HCT116 (cell line): ENCODE data around the gene PON3. TPM values are rescaled to one million over a fixed set of nuclear protein-coding genes. Genes with fewer than 3 reads are reported as not detected.

Experiments used
- ATAC-seq: fragments of 200-7000 bp; cut with Tn5 transposase; 2 replicates; pipeline ENCODE4 v1.9.1; 2020; ENCODE audit warnings: mild to moderate bottlenecking, moderate library complexity
- BruUV-seq: library from RNA; stranded (reverse); fragments of 400-500 nt; replicated peaks from 2 replicates; lab custom pipeline; 2021; lab: Mats Ljungman, UMichigan
- CTCF ChIA-PET: fragments of 300-600 bp; sonication (Branson Sonifier 250); formaldehyde crosslinking; loops from one replicate; lab custom pipeline; 2021; ENCODE audit warnings: antibody characterized with exemption; lab: Charles Lee
- POLR2A ChIA-PET: fragments of 300-600, 350-600 bp; sonication (Branson Sonifier 250); formaldehyde crosslinking; loops from one replicate; lab custom pipeline; 2021; ENCODE audit warnings: antibody characterized with exemption; lab: Charles Lee
- RAD21 ChIA-PET, 2 experiments: fragments of 300-600 bp; sonication (Branson Sonifier 250); formaldehyde crosslinking; loops; one replicate each; lab custom pipeline; 2023; ENCODE audit warnings: low total read pairs in 2 of 2; ENCODE audit not compliant: uncharacterized antibody in 2 of 2, unreplicated experiment in 2 of 2, low non-redundant PET in 1 of 2; lab: Charles Lee
- DNase-seq: peaks from one replicate; pipeline ENCODE4 v3.0.0-alpha.2; 2010; ENCODE audit warnings: low read depth, low spot score
- H2AFZ ChIP-seq: fragments of 200-600 bp; shearing (Covaris generic), sonication (generic); 2 replicates; pipeline ENCODE4 v1.6.1; 2017; ENCODE audit warnings: low read depth, mixed run types, mixed read lengths, antibody characterized with exemption, low read length; ENCODE audit not compliant: poor library complexity, severe bottlenecking
- H3K27ac ChIP-seq: 2 replicates; pipeline ENCODE4 v1.5.1; 2012; ENCODE audit warnings: low read depth, low read length
- H3K27me3 ChIP-seq: fragments of 200-600 bp; sonication (generic); 2 replicates; pipeline ENCODE4 v1.6.1; 2016; ENCODE audit warnings: mixed run types, low read length, mixed read lengths; ENCODE audit not compliant: insufficient read depth
- H3K36me3 ChIP-seq, 2 experiments: fragments of 200-500 bp in 1 of 2; fragments of 200-600 bp in 1 of 2; sonication (Bioruptor generic) in 1 of 2; sonication (generic) in 1 of 2; 2 replicates each; pipeline versions ENCODE4 v1.5.1 to v1.6.1; 2014 to 2016; ENCODE audit warnings: low read length in 2 of 2, inconsistent platforms in 1 of 2, mixed read lengths in 1 of 2, mixed run types in 1 of 2; ENCODE audit not compliant: insufficient read depth in 2 of 2, control insufficient read depth in 1 of 2
- H3K4me1 ChIP-seq, 2 experiments: fragments of 200-600 bp in 1 of 2; sonication (generic) in 1 of 2; 2 replicates each; pipeline versions ENCODE4 v1.5.1 to v1.6.1; 2012 to 2017; ENCODE audit warnings: low read length in 2 of 2, inconsistent platforms in 1 of 2, mild to moderate bottlenecking in 1 of 2, mixed read lengths in 1 of 2, mixed run types in 1 of 2, moderate library complexity in 1 of 2; ENCODE audit not compliant: insufficient read depth in 2 of 2, control insufficient read depth in 1 of 2
- H3K4me2 ChIP-seq: fragments of 200-600 bp; sonication (generic); 2 replicates; pipeline ENCODE4 v1.6.1; 2017; ENCODE audit warnings: mixed run types, low read length, mixed read lengths
- H3K4me3 ChIP-seq, 2 experiments: fragments of 200-600 bp in 1 of 2; sonication (generic) in 1 of 2; replicated peaks in 1 of 2; 2 replicates each; pipeline ENCODE4 v1.5.1; 2011 to 2016; ENCODE audit warnings: low read length in 2 of 2, control low read depth in 1 of 2, low read depth in 1 of 2, mild to moderate bottlenecking in 1 of 2, mixed read lengths in 1 of 2, mixed run types in 1 of 2
- H3K79me2 ChIP-seq: fragments of 200-600 bp; sonication (generic); 2 replicates; pipeline ENCODE4 v1.6.1; 2017; ENCODE audit warnings: mild to moderate bottlenecking, mixed run types, low read length, moderate library complexity, mixed read lengths; ENCODE audit not compliant: insufficient read depth
- H3K9ac ChIP-seq: fragments of 200-600 bp; sonication (generic); 2 replicates; pipeline ENCODE4 v1.6.1; 2016; ENCODE audit warnings: low read length, mixed read lengths
- H3K9me2 ChIP-seq: fragments of 200-600 bp; sonication (generic), shearing (Covaris generic); 2 replicates; pipeline ENCODE4 v1.6.1; 2017; ENCODE audit warnings: mixed run types, mild to moderate bottlenecking, moderate library complexity; ENCODE audit not compliant: insufficient read depth
- H3K9me3 ChIP-seq, 2 experiments: fragments of 200-500 bp in 1 of 2; fragments of 200-600 bp in 1 of 2; sonication (Bioruptor generic) in 1 of 2; sonication (generic) in 1 of 2; 2 replicates each; pipeline ENCODE4 v1.6.1; 2014 to 2017; ENCODE audit warnings: low read length in 2 of 2, mixed read lengths in 2 of 2, inconsistent platforms in 1 of 2, low read depth in 1 of 2, mild to moderate bottlenecking in 1 of 2, mixed run types in 1 of 2, moderate library complexity in 1 of 2; ENCODE audit not compliant: control insufficient read depth in 1 of 2, insufficient read depth in 1 of 2
- H4K20me1 ChIP-seq: fragments of 200-600 bp; sonication (generic), shearing (Covaris generic); 2 replicates; pipeline ENCODE4 v1.6.1; 2017; ENCODE audit warnings: mixed run types, mild to moderate bottlenecking, moderate library complexity; ENCODE audit not compliant: insufficient read depth
- CTCF ChIP-seq, 3 experiments: fragments of 200-600 bp in 1 of 3; sonication (generic) in 1 of 3; IDR thresholded peaks in 2 of 3; conservative IDR thresholded peaks in 1 of 3; 2 replicates each; pipeline ENCODE4 v1.5.1; 2012 to 2017; ENCODE audit warnings: low read depth in 2 of 3, low read length in 2 of 3, antibody characterized with exemption in 1 of 3, borderline replicate concordance in 1 of 3, control low read depth in 1 of 3, mild to moderate bottlenecking in 1 of 3, mixed read lengths in 1 of 3, mixed run types in 1 of 3, moderate library complexity in 1 of 3; ENCODE audit not compliant: insufficient read depth in 1 of 3
- EZH2 ChIP-seq: fragments of 200-600 bp; sonication (generic); IDR thresholded peaks from 2 replicates; pipeline ENCODE4 v1.6.1; 2017; ENCODE audit warnings: antibody characterized with exemption, mixed run types
- FOSL1 ChIP-seq: IDR thresholded peaks from 2 replicates; pipeline ENCODE4 v1.6.1; 2012; ENCODE audit warnings: low read depth
- REST ChIP-seq: IDR thresholded peaks from 2 replicates; pipeline ENCODE4 v1.6.1; 2012; ENCODE audit warnings: low read depth
- SIN3A ChIP-seq: IDR thresholded peaks from 2 replicates; pipeline ENCODE4 v1.6.1; 2012; ENCODE audit warnings: low read depth
- SP1 ChIP-seq: IDR thresholded peaks from 2 replicates; pipeline ENCODE4 v1.6.1; 2012; ENCODE audit warnings: low read depth
- SRF ChIP-seq: IDR thresholded peaks from 2 replicates; pipeline ENCODE4 v1.6.1; 2012; ENCODE audit warnings: low read depth
- ZBTB33 ChIP-seq: IDR thresholded peaks from 2 replicates; pipeline ENCODE4 v1.6.1; 2011; ENCODE audit warnings: mild to moderate bottlenecking, low read length, moderate library complexity; ENCODE audit not compliant: insufficient replicate concordance; ENCODE audit errors: extremely low read depth
- ZFX ChIP-seq: fragments of 450-650 bp; IDR thresholded peaks from 2 replicates; pipeline ENCODE4 v1.6.1; 2017
- intact Hi-C: fragments of 100-400 bp; cut with micrococcal nuclease; formaldehyde crosslinking; loops from 2 replicates; pipeline ENCODE4 v1.10.0; 2022
- total RNA-seq: library from RNA; stranded (reverse); gene quantifications from one replicate; pipeline ENCODE4 v1.2.1, GENCODE V29; 2021; ENCODE audit not compliant: unreplicated experiment

Gene PON3
- total RNA-seq, 1 experiment from 2014 or later, result 2.6 TPM

GRCh38 chr7:95432606-95433005 lies 36.4 kb upstream of the PON3 start:
- RAD21 ChIA-PET, result no interaction called here
- CTCF ChIA-PET, result interaction anchor here (0.9 kb wide), 1 partner anchor 44 kb away, joined by 3 read pairs; no protein-coding TSS in a partner anchor
- peaks cover 12% of the 10 kb centered on the region for H3K79me2 ChIP-seq
- no peaks in the 10 kb centered on the region for H3K9me3 ChIP-seq
- TF ChIP-seq SRF (no peak), CTCF (IDR thresholded peaks at IDR 0.05 in 2 of 3, conservative IDR thresholded peaks at IDR 0.05 in 1 of 3; ENCODE audit: borderline replicate concordance in 1 of 3, insufficient read depth in 1 of 3, low read depth in 2 of 3, low read length in 2 of 3) (no peak), FOSL1 (no peak)
- no peaks in the 10 kb centered on the region for H3K36me3 ChIP-seq
- H3K9me2 ChIP-seq, result no peaks in the 10 kb centered on the region
- no TSS peak for BruUV-seq
- intact Hi-C loops, result no loop called here
- no peak overlapping the region for H3K27ac ChIP-seq
- H3K27me3 ChIP-seq, result no peaks in the 10 kb centered on the region
- H2AFZ ChIP-seq, result no peak overlapping the region
- no peaks in the 10 kb centered on the region for H4K20me1 ChIP-seq
- POLR2A ChIA-PET, result no interaction called here
- ATAC-seq (no peak), DNase-seq (no peak)
- no peak overlapping the region for H3K4me2 ChIP-seq
- H3K9ac ChIP-seq, result no peak overlapping the region
- H3K4me3 ChIP-seq, result no peak overlapping the region
- H3K4me1 ChIP-seq, result peaks cover 10 to 14% of the 10 kb centered on the region in 2 experiments

GRCh38 chr7:95430864-95431263 lies 34.7 kb upstream of the PON3 start:
- Histone ChIP-seq H4K20me1 (no peaks in the 10 kb centered on the region), H3K4me2 (no peak overlapping the region), H3K27ac (no peak overlapping the region), H3K9me2 (no peaks in the 10 kb centered on the region), H3K36me3 (no peaks in the 10 kb centered on the region), H3K9me3 (no peaks in the 10 kb centered on the region), H3K4me3 (no peak overlapping the region), H2AFZ (no peak overlapping the region), H3K27me3 (no peaks in the 10 kb centered on the region), H3K9ac (no peak overlapping the region), H3K4me1 (peaks cover 10 to 14% of the 10 kb centered on the region in 2 experiments), H3K79me2 (peaks cover 12% of the 10 kb centered on the region)
- ATAC-seq (no peak), DNase-seq (no peak)
- BruUV-seq, result no TSS peak
- ChIA-PET POLR2A (no interaction called here), RAD21 (no interaction called here), CTCF (interaction anchor here (0.9 kb wide), 1 partner anchor 48 kb away, joined by 3 read pairs; no protein-coding TSS in a partner anchor)
- intact Hi-C loops, result no loop called here
- no peak for TF ChIP-seq ZFX
- TF ChIP-seq EZH2, result no peak
- no peak for TF ChIP-seq SIN3A
- TF ChIP-seq ZBTB33, result no peak
- no peak for TF ChIP-seq REST
- no peak for TF ChIP-seq FOSL1
- TF ChIP-seq SP1, result no peak
